ENCODE data around the gene BDH2. TPM values are rescaled to one million over a fixed set of nuclear protein-coding genes. Genes with fewer than 3 reads are reported as not detected.

The BDH2 gene
- polyA plus RNA-seq, 1 of the 3 experiments (the other 2 are of a cell fraction): 57.8 TPM

GRCh38 chr4:103075435-103075893, 24.2 kb downstream of the BDH2 start:
- Histone ChIP-seq H3K27ac (ENCODE audit: low read depth in 2 of 2, low read length in 1 of 2) (peak overlapping the region; percentile 69 to 86), H4K20me1 (ENCODE audit: insufficient read depth) (no peaks in the 10 kb centered on the region), H2AFZ (ENCODE audit: low read depth) (peak overlapping the region; percentile 80), H3K4me3 (ENCODE audit: low read depth in 2 of 2, low read length in 1 of 2) (peak overlapping the region; percentile 76 to 86), H3K79me2 (ENCODE audit: insufficient read depth) (peaks cover 54% of the 10 kb centered on the region), H3F3A (replicated peaks; ENCODE audit: insufficient read depth) (no peaks in the 10 kb centered on the region), H3K36me3 (replicated peaks in 1 of 2; ENCODE audit: control insufficient read depth in 1 of 2, insufficient read depth in 2 of 2, low read length in 1 of 2) (peaks cover 8 to 10% of the 10 kb centered on the region in 2 experiments), H3K9me3 (no peaks in the 10 kb centered on the region), H3K9me2 (no peaks in the 10 kb centered on the region), H3K4me1 (ENCODE audit: control insufficient read depth in 1 of 2, insufficient read depth in 2 of 2, low read depth in 1 of 2, low read length in 1 of 2) (peaks cover 0 to 7% of the 10 kb centered on the region in 2 experiments; a peak in 2 of 4 replicates), H3K9ac (peak overlapping the region; percentile 90), H3K27me3 (ENCODE audit: insufficient read depth) (no peaks in the 10 kb centered on the region), H3K4me2 (peak overlapping the region; percentile 82)
- 16% methylated on average over 4 of the region's 4 CpGs for WGBS (ENCODE audit: low lambda C conversion rate)
- ChIA-PET POLR2A (interaction anchor here (0.7 kb wide), 1 partner anchor 638 kb away, joined by 3 read pairs; no protein-coding TSS in a partner anchor), CTCF (interaction anchor here (1.0 to 3.0 kb wide), 5 partner anchors 12 to 46 kb away, joined by 4 to 12 read pairs (median 5); partner anchors contain the start of gene BDH2)
- peak; percentile 26 for DNase-seq
- TF ChIP-seq MXI1 (IDR thresholded peaks at IDR 0.05; ENCODE audit: low read depth, low read length) (peak; percentile 37; the same call in 1 of the 2 replicates), FOXM1 (IDR thresholded peaks at IDR 0.05; ENCODE audit: low read depth) (no peak)

DNA sequence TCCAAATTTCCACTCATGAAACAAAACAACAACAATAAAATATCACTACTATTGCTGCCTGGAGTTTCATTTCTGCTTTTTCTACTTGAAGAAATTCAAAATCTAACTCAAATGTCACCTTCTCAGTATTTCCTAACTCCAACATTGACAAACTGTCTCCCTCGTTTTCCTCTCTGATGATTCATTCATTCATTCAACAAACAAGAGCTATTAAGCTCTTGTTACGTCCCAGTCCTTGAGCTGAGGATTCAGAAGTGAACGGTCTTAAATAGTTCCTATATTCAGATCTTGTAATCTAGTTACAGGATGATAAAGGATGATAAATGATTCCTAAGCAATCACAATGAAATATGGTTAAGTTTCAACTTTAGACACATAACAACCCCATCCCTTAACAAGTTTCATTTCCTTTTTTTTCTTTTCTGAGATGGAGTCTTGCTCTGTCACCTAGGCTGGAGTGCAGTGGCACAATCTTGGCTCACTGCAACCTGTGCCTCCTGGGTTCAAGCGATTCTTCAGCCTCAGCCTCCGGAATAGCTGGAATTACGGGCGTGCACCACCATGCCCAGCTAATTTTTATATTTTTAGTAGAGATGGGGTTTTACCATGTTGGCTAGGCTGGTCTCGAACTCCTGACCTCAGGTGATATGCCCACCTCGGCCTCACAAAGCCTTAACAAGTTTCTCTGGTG, 24.7 kb downstream of the BDH2 start:
- ChIA-PET CTCF (interaction anchor here (1.0 to 3.0 kb wide), 6 partner anchors 9 to 45 kb away, joined by 4 to 12 read pairs (median 5); partner anchors contain the start of gene BDH2), POLR2A (interaction anchor here (0.7 kb wide), 1 partner anchor 638 kb away, joined by 3 read pairs; no protein-coding TSS in a partner anchor)

More for the DNA sequence above, 24.7 kb downstream of the BDH2 start:
- Histone ChIP-seq H3K9ac (no peak overlapping the region; the same call in 1 of the 2 replicates), H4K20me1 (ENCODE audit: insufficient read depth) (no peaks in the 10 kb centered on the region), H3K36me3 (replicated peaks in 1 of 2; ENCODE audit: control insufficient read depth in 1 of 2, insufficient read depth in 2 of 2, low read length in 1 of 2) (peaks cover 3 to 10% of the 10 kb centered on the region in 2 experiments), H3K9me3 (no peaks in the 10 kb centered on the region), H3K79me2 (ENCODE audit: insufficient read depth) (peaks cover 60% of the 10 kb centered on the region), H3K4me1 (ENCODE audit: control insufficient read depth in 1 of 2, insufficient read depth in 2 of 2, low read depth in 1 of 2, low read length in 1 of 2) (peaks cover 0 to 7% of the 10 kb centered on the region in 2 experiments; a peak in 2 of 4 replicates), H2AFZ (ENCODE audit: low read depth) (no peak overlapping the region), H3F3A (replicated peaks; ENCODE audit: insufficient read depth) (no peaks in the 10 kb centered on the region), H3K9me2 (no peaks in the 10 kb centered on the region), H3K4me3 (ENCODE audit: low read depth in 2 of 2, low read length in 1 of 2) (peak overlapping the region; percentile 76 to 86), H3K4me2 (peak overlapping the region; percentile 82), H3K27me3 (ENCODE audit: insufficient read depth) (no peaks in the 10 kb centered on the region), H3K27ac (ENCODE audit: low read depth in 2 of 2, low read length in 1 of 2) (no peak overlapping the region)
- TF ChIP-seq RXRA (IDR thresholded peaks at IDR 0.05; ENCODE audit: borderline replicate concordance, low read depth): no peak
- no peak for TF ChIP-seq JUND (IDR thresholded peaks at IDR 0.05)
- no peak for TF ChIP-seq TEAD4 (IDR thresholded peaks at IDR 0.05; ENCODE audit: borderline replicate concordance, insufficient read depth)
- no peak for TF ChIP-seq NRF1 (IDR thresholded peaks at IDR 0.05; ENCODE audit: low read depth, low read length)
- TF ChIP-seq FOXJ3 (CRISPR knock-in tag; IDR thresholded peaks at IDR 0.05): no peak
- no peak for TF ChIP-seq YY1 (IDR thresholded peaks at IDR 0.05; ENCODE audit: low read depth)
- no peak for TF ChIP-seq CTCF (IDR thresholded peaks at IDR 0.05)
- no peak for DNase-seq
- 79% methylated on average over 9 of the region's 9 CpGs for WGBS (ENCODE audit: low lambda C conversion rate)

All from SK-N-SH (cell line).